B cell (primary cell): ENCODE measurements around the gene IL17REL. TPM values are rescaled to one million over a fixed set of nuclear protein-coding genes. Genes with fewer than 3 reads are reported as not detected.

Experiments
- ATAC-seq: fragments of 200-7000 bp; cut with Tn5 transposase; one replicate; pipeline ENCODE4 v1.10.0; 2021; ENCODE audit warnings: low read depth, mild to moderate bottlenecking, moderate number of reproducible peaks, moderate library complexity
- CTCF ChIA-PET: fragments of 350-600 bp; sonication (Branson Sonifier 250); formaldehyde crosslinking; loops from one replicate; lab custom pipeline; 2021; ENCODE audit warnings: antibody characterized with exemption, inconsistent platforms; lab: Charles Lee
- POLR2A ChIA-PET: fragments of 350-600 bp; sonication (Branson Sonifier 250); formaldehyde crosslinking; loops from one replicate; lab custom pipeline; 2021; ENCODE audit warnings: antibody characterized with exemption; lab: Charles Lee
- DNase-seq: peaks from one replicate; pipeline ENCODE4 v3.0.0; 2013
- H2AFZ ChIP-seq: 2 replicates; pipeline ENCODE4 v1.6.1; 2012; ENCODE audit warnings: mild to moderate bottlenecking, low read depth, low read length; ENCODE audit not compliant: insufficient read depth, poor library complexity, severe bottlenecking
- H3K27ac ChIP-seq, 2 donors: 1 replicate in 1 of 2; 2 replicates in 1 of 2; pipeline ENCODE4 v1.5.1; 2012 to 2013; ENCODE audit warnings: low read length in 2 of 2, mild to moderate bottlenecking in 2 of 2, moderate library complexity in 1 of 2
- H3K27me3 ChIP-seq, 4 experiments: fragments of 200-600 bp in 1 of 4; sonication (generic) in 1 of 4; replicated peaks in 1 of 4; 1 replicate in 2 of 4; 2 replicates in 2 of 4; pipeline versions ENCODE4 v1.6.1 to v1.7.0; 2013 to 2016; ENCODE audit warnings: low read length in 3 of 4, mild to moderate bottlenecking in 2 of 4, mixed read lengths in 1 of 4, moderate library complexity in 1 of 4; ENCODE audit not compliant: insufficient read depth in 4 of 4, control insufficient read depth in 3 of 4; ENCODE audit errors: control extremely low read depth in 1 of 4
- H3K36me3 ChIP-seq, 2 experiments: replicated peaks in 1 of 2; 1 replicate in 1 of 2; 2 replicates in 1 of 2; pipeline versions ENCODE4 v1.6.1 to v1.7.1; 2013; ENCODE audit warnings: low read length in 1 of 2; ENCODE audit not compliant: insufficient read depth in 2 of 2, control insufficient read depth in 1 of 2; ENCODE audit errors: control extremely low read depth in 1 of 2, extremely low read depth in 1 of 2
- H3K4me1 ChIP-seq, 2 donors: fragments of 200-600 bp in 1 of 2; sonication (generic) in 1 of 2; 1 replicate in 1 of 2; 2 replicates in 1 of 2; pipeline versions ENCODE4 v1.5.1 to v1.6.1; 2013 to 2017; ENCODE audit warnings: low read length in 2 of 2; ENCODE audit not compliant: control insufficient read depth in 2 of 2, insufficient read depth in 2 of 2
- H3K4me2 ChIP-seq: replicated peaks from 2 replicates; pipeline ENCODE3; 2012; ENCODE audit warnings: mild to moderate bottlenecking, low read depth, low read length; ENCODE audit not compliant: poor library complexity, severe bottlenecking
- H3K4me3 ChIP-seq, 5 experiments: fragments of 200-600 bp in 1 of 5; sonication (generic) in 1 of 5; 1 replicate in 3 of 5; 2 replicates in 2 of 5; pipeline versions ENCODE4 v1.5.1 to v1.7.0; 2011 to 2016; ENCODE audit warnings: low read length in 4 of 5, mild to moderate bottlenecking in 4 of 5, low read depth in 2 of 5, control low read depth in 1 of 5, moderate library complexity in 1 of 5; ENCODE audit not compliant: insufficient read depth in 1 of 5; ENCODE audit errors: control extremely low read depth in 1 of 5, extremely low read depth in 1 of 5
- H3K79me2 ChIP-seq: fragments of 200-600 bp; sonication (generic); one replicate; pipeline ENCODE4 v1.6.0; 2016; ENCODE audit warnings: low read length; ENCODE audit not compliant: control insufficient read depth, insufficient read depth
- H3K9ac ChIP-seq: fragments of 200-600 bp; sonication (generic); 2 replicates; pipeline ENCODE4 v1.6.1; 2017; ENCODE audit warnings: mild to moderate bottlenecking, low read length, moderate library complexity
- H3K9me3 ChIP-seq, 3 donors: one replicate each; pipeline versions ENCODE4 v1.6.1 to v1.7.1; 2013; ENCODE audit warnings: low read length in 2 of 3; ENCODE audit not compliant: control insufficient read depth in 2 of 3, insufficient read depth in 1 of 3; ENCODE audit errors: control extremely low read depth in 1 of 3
- H4K20me1 ChIP-seq: 2 replicates; pipeline ENCODE4 v1.6.0; 2012; ENCODE audit warnings: mild to moderate bottlenecking, low read length; ENCODE audit not compliant: insufficient read depth, control insufficient read depth, poor library complexity, severe bottlenecking
- H3K27ac Mint-ChIP-seq: one replicate; pipeline ENCODE4 v1.8.0; 2021; ENCODE audit warnings: mixed read lengths
- H3K27me3 Mint-ChIP-seq: one replicate; pipeline ENCODE4 v1.8.0; 2021; ENCODE audit warnings: mixed read lengths
- H3K4me1 Mint-ChIP-seq: one replicate; pipeline ENCODE4 v1.8.0; 2021; ENCODE audit warnings: mixed read lengths
- H3K4me3 Mint-ChIP-seq: one replicate; pipeline ENCODE4 v1.8.0; 2021; ENCODE audit warnings: mixed read lengths
- H3K9me3 Mint-ChIP-seq: one replicate; pipeline ENCODE4 v1.8.0; 2022; ENCODE audit warnings: mixed read lengths; ENCODE audit not compliant: insufficient read depth
- CTCF ChIP-seq: fragments of 200-600 bp; IDR thresholded peaks from one replicate; pipeline ENCODE4 v1.8.0; 2022; ENCODE audit warnings: antibody characterized with exemption, mild to moderate bottlenecking
- EZH2 ChIP-seq: IDR thresholded peaks from 2 replicates; pipeline ENCODE4 v1.6.1; 2012; ENCODE audit warnings: borderline replicate concordance, low read depth, mild to moderate bottlenecking, moderate library complexity, low read length; ENCODE audit not compliant: insufficient read depth, poor library complexity, severe bottlenecking
- WGBS: methylation state at CpG from one replicate; pipeline ENCODE4 v1.1.5; 2013; ENCODE audit warnings: missing lambda C conversion rate; ENCODE audit not compliant: insufficient coverage; 5-methylcytosine and 5-hydroxymethylcytosine counted together
- intact Hi-C: fragments of 100-400 bp; cut with micrococcal nuclease; formaldehyde crosslinking; loops from one replicate; pipeline ENCODE4 v1.10.0; 2022
- polyA plus RNA-seq: library from polyadenylated mRNA; depleted of rRNA; stranded (reverse); fragments of >200 nt; gene quantifications from 2 replicates; pipeline ENCODE4 v1.2.3, GENCODE V29; 2012
- total RNA-seq, 2 donors: library from RNA; stranded (reverse); fragments of 120-200 nt in 1 of 2; gene quantifications; 1 replicate in 1 of 2; 2 replicates in 1 of 2; pipeline versions ENCODE4 v1.2.3 to v1.2.4, GENCODE V29; 2013 to 2022

IL17REL gene
- total and polyA plus RNA-seq, 2 donors (not counting 1 experiment from before 2014, with no cell fraction given): 0.09 to 0.10 TPM

- no peaks in the 10 kb centered on the region for H3K9me3 Mint-ChIP-seq
- ChIA-PET CTCF (interaction anchor here (0.5 to 3.4 kb wide), 18 partner anchors 14 to 264 kb away, joined by 3 to 127 read pairs (median 5); no protein-coding TSS in a partner anchor), POLR2A (interaction anchor here (1.4 to 2.8 kb wide), 2 partner anchors 38 to 101 kb away, joined by 5 to 20 read pairs; no protein-coding TSS in a partner anchor)
- H3K9ac ChIP-seq: no peak overlapping the region
- no peaks in the 10 kb centered on the region for H3K79me2 ChIP-seq
- intact Hi-C loops: loop anchor here (2.0 kb wide), 1 partner anchor 39 kb away; no protein-coding TSS in a partner anchor
- WGBS: 89% methylated on average over 48 of the region's 49 CpGs
- H3K4me1 Mint-ChIP-seq: peaks cover 16% of the 10 kb centered on the region
- no peaks in the 10 kb centered on the region for H3K9me3 ChIP-seq
- no peak for DNase-seq
- H3K4me1 ChIP-seq: peaks cover 22 to 24% of the 10 kb centered on the region in 2 donors
- H3K27ac Mint-ChIP-seq: no peak overlapping the region
- TF ChIP-seq CTCF (no peak), EZH2 (no peak)
- H4K20me1 ChIP-seq: no peaks in the 10 kb centered on the region
- no peak overlapping the region for H2AFZ ChIP-seq
- no peak overlapping the region for H3K27ac ChIP-seq
- H3K36me3 ChIP-seq: no peaks in the 10 kb centered on the region
- H3K4me3 Mint-ChIP-seq: no peak overlapping the region
- H3K27me3 ChIP-seq: peaks cover 0 to 13% (median 6%) of the 10 kb centered on the region in 4 experiments
- H3K27me3 Mint-ChIP-seq: peaks cover 7% of the 10 kb centered on the region
- no peak for ATAC-seq
- no peak overlapping the region for H3K4me3 ChIP-seq
- no peak overlapping the region for H3K4me2 ChIP-seq
These were observed 18.9 kb upstream of the IL17REL start for GRCh38 chr22:50031189-50032091.
